T1000 (cell line): Measurements from ENCODE around the gene RPL12.

Experiments used
- DNase-seq: peaks from one replicate; lab custom pipeline; 2025; ENCODE audit warnings: mixed read lengths; lab: John Stamatoyannopoulos, UW

RPL12 gene

GRCh38 chr9:127404631-127405030, 46.6 kb downstream of the RPL12 start:
- DNase-seq = no peak

GRCh38 chr9:127403507-127404192, 47.6 kb downstream of the RPL12 start:
- DNase-seq = no peak

- no peak for DNase-seq
Observed at GRCh38 chr9:127402401-127403090, 48.7 kb downstream of the RPL12 start.

- DNase-seq = no peak
Observed at GRCh38 chr9:127399736-127400269, 51.4 kb downstream of the RPL12 start.

- no peak for DNase-seq
Observed at GRCh38 chr9:127398715-127399400, 52.3 kb downstream of the RPL12 start.

- no peak for DNase-seq
Observed at GRCh38 chr9:127398275-127398647, 52.9 kb downstream of the RPL12 start.
